MM.1S (cell line): ENCODE data around the gene MOB3B.

ENCODE experiments used
- EZH2phosphoT487 ChIP-seq: fragments of 300-600 bp; sonication (generic); IDR thresholded peaks from 2 replicates; pipeline ENCODE4 v1.6.1; 2018; ENCODE audit warnings: antibody characterized with exemption, low read length
- TF ChIP-seq, protein P1 (sequence below): fragments of 300-600 bp; sonication (generic); IDR thresholded peaks from 2 replicates; pipeline ENCODE4 v1.5.1; 2016; ENCODE audit warnings: antibody characterized with exemption, low read length, mixed read lengths

- TF ChIP-seq, protein P1, sequence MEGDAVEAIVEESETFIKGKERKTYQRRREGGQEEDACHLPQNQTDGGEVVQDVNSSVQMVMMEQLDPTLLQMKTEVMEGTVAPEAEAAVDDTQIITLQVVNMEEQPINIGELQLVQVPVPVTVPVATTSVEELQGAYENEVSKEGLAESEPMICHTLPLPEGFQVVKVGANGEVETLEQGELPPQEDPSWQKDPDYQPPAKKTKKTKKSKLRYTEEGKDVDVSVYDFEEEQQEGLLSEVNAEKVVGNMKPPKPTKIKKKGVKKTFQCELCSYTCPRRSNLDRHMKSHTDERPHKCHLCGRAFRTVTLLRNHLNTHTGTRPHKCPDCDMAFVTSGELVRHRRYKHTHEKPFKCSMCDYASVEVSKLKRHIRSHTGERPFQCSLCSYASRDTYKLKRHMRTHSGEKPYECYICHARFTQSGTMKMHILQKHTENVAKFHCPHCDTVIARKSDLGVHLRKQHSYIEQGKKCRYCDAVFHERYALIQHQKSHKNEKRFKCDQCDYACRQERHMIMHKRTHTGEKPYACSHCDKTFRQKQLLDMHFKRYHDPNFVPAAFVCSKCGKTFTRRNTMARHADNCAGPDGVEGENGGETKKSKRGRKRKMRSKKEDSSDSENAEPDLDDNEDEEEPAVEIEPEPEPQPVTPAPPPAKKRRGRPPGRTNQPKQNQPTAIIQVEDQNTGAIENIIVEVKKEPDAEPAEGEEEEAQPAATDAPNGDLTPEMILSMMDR, result no peak
- TF ChIP-seq EZH2phosphoT487, result no peak
These were observed 5.1 kb upstream of the MOB3B start for GRCh38 chr9:27534658-27535209.
